ENCODE data around the gene SPATA21.

GRCh38 chr1:16438924-16439323 lies 1.7 kb upstream of the SPATA21 start:
- TF ChIP-seq EZH2 (IDR thresholded peaks at IDR 0.05; ENCODE audit: insufficient read depth, poor library complexity, severe bottlenecking) (no peak), EZH2phosphoT487 (IDR thresholded peaks at IDR 0.05; ENCODE audit: insufficient read depth, low read depth) (no peak)
